ENCODE results near the gene MYO3A.

DNA sequence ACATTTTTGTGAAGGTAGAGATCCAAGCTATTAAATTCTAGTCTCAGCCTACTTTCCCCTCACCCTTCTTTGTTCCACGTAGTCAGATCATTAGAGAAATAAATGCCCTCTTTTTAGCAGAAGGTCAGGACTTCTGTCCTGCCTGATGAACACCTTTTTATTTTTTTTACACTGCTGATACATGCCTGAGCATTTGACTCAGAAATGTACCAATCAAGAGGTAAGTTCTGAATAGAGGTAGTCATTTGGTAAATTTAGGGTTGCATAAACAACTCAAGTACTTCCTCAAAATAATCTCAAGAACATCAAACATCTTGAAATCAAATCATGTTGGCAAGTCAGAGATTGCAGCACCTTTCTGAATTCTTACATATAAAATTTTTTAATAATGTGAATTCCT, 133.7 kb downstream of the MYO3A start:
- TF ChIP-seq YY1 (IDR thresholded peaks at IDR 0.05; ENCODE audit: insufficient read depth, insufficient read length) (no peak), ZNF274 (IDR thresholded peaks at IDR 0.05; ENCODE audit: low read depth, low read length) (no peak), SUZ12 (IDR thresholded peaks at IDR 0.05; ENCODE audit: extremely low read depth, insufficient read depth, insufficient read length) (no peak)

Data from NT2/D1 (cell line).